ENCODE measurements around the gene JUND. TPM values are rescaled to one million over a fixed set of nuclear protein-coding genes. Genes with fewer than 3 reads are reported as not detected.

JUND gene
- total RNA-seq, 2 experiments from 2014 or later, result 498 to 501 TPM

GRCh38 chr19:18317961-18318800 lies 36.8 kb upstream of the JUND start:
- Mint-ChIP-seq H3K27me3 (no peaks in the 10 kb centered on the region), H3K36me3 (peaks cover 41% of the 10 kb centered on the region), H3K4me3 (peak overlapping the region; percentile 47), H3K27ac (peak overlapping the region; percentile 95), H3K4me1 (peaks cover 66% of the 10 kb centered on the region), H3K9me3 (ENCODE audit: low read depth) (no peaks in the 10 kb centered on the region)
- CTCF ChIA-PET, result interaction anchor here (0.6 to 17.3 kb wide), 10 partner anchors 10 to 104 kb away, joined by 3 to 399 read pairs (median 4); partner anchors contain the start of gene JUND
- DNase-seq (peak; percentile 71), ATAC-seq (peak; percentile 45)

GRCh38 chr19:18313398-18313797 lies 32.0 kb upstream of the JUND start:
- peak overlapping the region; percentile 24 for H3K27ac Mint-ChIP-seq
- ATAC-seq, result no peak

GRCh38 chr19:18312092-18312534 lies 30.7 kb upstream of the JUND start:
- H3K4me3 Mint-ChIP-seq, result no peak overlapping the region
- ATAC-seq, result no peak

More at GRCh38 chr19:18313398-18313797, 32.0 kb upstream of the JUND start:
- DNase-seq, result no peak
- Mint-ChIP-seq H3K4me3 (no peak overlapping the region), H3K4me1 (peaks cover 36% of the 10 kb centered on the region), H3K9me3 (ENCODE audit: low read depth) (no peaks in the 10 kb centered on the region), H3K27me3 (no peaks in the 10 kb centered on the region), H3K36me3 (peaks cover 28% of the 10 kb centered on the region)
- CTCF ChIA-PET, result interaction anchor here (0.6 to 17.3 kb wide), 4 partner anchors 8 to 42 kb away, joined by 3 to 399 read pairs (median 5); partner anchors contain the start of gene JUND

GRCh38 chr19:18311502-18312091 lies 30.2 kb upstream of the JUND start:
- DNase-seq, result no peak
- H3K4me3 Mint-ChIP-seq, result no peak overlapping the region
- peaks cover 36% of the 10 kb centered on the region for H3K4me1 Mint-ChIP-seq
- no peaks in the 10 kb centered on the region for H3K27me3 Mint-ChIP-seq
- ATAC-seq, result no peak
- H3K36me3 Mint-ChIP-seq, result peaks cover 32% of the 10 kb centered on the region
- H3K9me3 Mint-ChIP-seq (ENCODE audit: low read depth), result no peaks in the 10 kb centered on the region
- H3K27ac Mint-ChIP-seq, result no peak overlapping the region
- CTCF ChIA-PET, result interaction anchor here (3.2 to 17.3 kb wide), 2 partner anchors 10 to 30 kb away, joined by 16 to 399 read pairs; partner anchors contain the start of genes JUND and LSM4

More at GRCh38 chr19:18312092-18312534, 30.7 kb upstream of the JUND start:
- Mint-ChIP-seq H3K27me3 (no peaks in the 10 kb centered on the region), H3K36me3 (peaks cover 29% of the 10 kb centered on the region), H3K27ac (no peak overlapping the region), H3K9me3 (ENCODE audit: low read depth) (no peaks in the 10 kb centered on the region), H3K4me1 (peaks cover 32% of the 10 kb centered on the region)
- DNase-seq, result no peak
- CTCF ChIA-PET, result interaction anchor here (3.2 to 17.3 kb wide), 2 partner anchors 9 to 31 kb away, joined by 16 to 399 read pairs; partner anchors contain the start of genes JUND and LSM4

- CTCF ChIA-PET, result interaction anchor here (3.2 to 17.3 kb wide), 2 partner anchors 11 to 30 kb away, joined by 16 to 399 read pairs; partner anchors contain the start of genes JUND and LSM4
- ATAC-seq (no peak), DNase-seq (no peak)
- Mint-ChIP-seq H3K4me1 (peaks cover 39% of the 10 kb centered on the region), H3K4me3 (no peak overlapping the region), H3K27ac (peak overlapping the region; percentile 36), H3K36me3 (peaks cover 30% of the 10 kb centered on the region), H3K27me3 (no peaks in the 10 kb centered on the region), H3K9me3 (ENCODE audit: low read depth) (no peaks in the 10 kb centered on the region)
Observed at GRCh38 chr19:18310966-18311365, 29.5 kb upstream of the JUND start.

GRCh38 chr19:18310118-18310909 lies 28.9 kb upstream of the JUND start:
- no peaks in the 10 kb centered on the region for H3K9me3 Mint-ChIP-seq (ENCODE audit: low read depth)
- H3K4me1 Mint-ChIP-seq, result peaks cover 40% of the 10 kb centered on the region
- H3K4me3 Mint-ChIP-seq, result no peak overlapping the region
- CTCF ChIA-PET, result interaction anchor here (3.2 to 17.3 kb wide), 2 partner anchors 11 to 29 kb away, joined by 16 to 399 read pairs; partner anchors contain the start of genes JUND and LSM4
- DNase-seq (no peak), ATAC-seq (no peak)
- no peaks in the 10 kb centered on the region for H3K27me3 Mint-ChIP-seq
- H3K27ac Mint-ChIP-seq, result peak overlapping the region; percentile 36
- peaks cover 33% of the 10 kb centered on the region for H3K36me3 Mint-ChIP-seq

- CTCF ChIA-PET, result interaction anchor here (3.2 to 17.3 kb wide), 2 partner anchors 12 to 28 kb away, joined by 16 to 399 read pairs; partner anchors contain the start of genes JUND and LSM4
- no peaks in the 10 kb centered on the region for H3K9me3 Mint-ChIP-seq (ENCODE audit: low read depth)
- peaks cover 46% of the 10 kb centered on the region for H3K4me1 Mint-ChIP-seq
- DNase-seq, result no peak
- peak overlapping the region; percentile 36 for H3K27ac Mint-ChIP-seq
- no peaks in the 10 kb centered on the region for H3K27me3 Mint-ChIP-seq
- no peak overlapping the region for H3K4me3 Mint-ChIP-seq
- H3K36me3 Mint-ChIP-seq, result peaks cover 37% of the 10 kb centered on the region
- no peak for ATAC-seq
Observed at GRCh38 chr19:18309525-18310064, 28.2 kb upstream of the JUND start.

- Mint-ChIP-seq H3K36me3 (peaks cover 36% of the 10 kb centered on the region), H3K9me3 (ENCODE audit: low read depth) (no peaks in the 10 kb centered on the region), H3K4me1 (peaks cover 43% of the 10 kb centered on the region), H3K27me3 (no peaks in the 10 kb centered on the region), H3K4me3 (no peak overlapping the region), H3K27ac (peak overlapping the region; percentile 32)
- DNase-seq (no peak), ATAC-seq (no peak)
- CTCF ChIA-PET, result interaction anchor here (17.3 kb wide), 1 partner anchor 27 kb away, joined by 399 read pairs; the partner anchor contains the start of gene JUND
Observed at GRCh38 chr19:18308948-18309325, 27.5 kb upstream of the JUND start.

- CTCF ChIA-PET, result interaction anchor here (1.8 to 17.3 kb wide), 2 partner anchors 21 to 27 kb away, joined by 7 to 399 read pairs; partner anchors contain the start of gene JUND
- ATAC-seq, result no peak
- Mint-ChIP-seq H3K4me3 (no peak overlapping the region), H3K36me3 (peaks cover 35% of the 10 kb centered on the region), H3K27ac (peak overlapping the region; percentile 32), H3K4me1 (peaks cover 43% of the 10 kb centered on the region), H3K27me3 (no peaks in the 10 kb centered on the region), H3K9me3 (ENCODE audit: low read depth) (no peaks in the 10 kb centered on the region)
- DNase-seq, result no peak
Observed at GRCh38 chr19:18308051-18308947, 26.9 kb upstream of the JUND start.

- H3K27ac Mint-ChIP-seq, result peak overlapping the region; percentile 99
- H3K27me3 Mint-ChIP-seq, result no peaks in the 10 kb centered on the region
- no peaks in the 10 kb centered on the region for H3K9me3 Mint-ChIP-seq (ENCODE audit: low read depth)
- peaks cover 40% of the 10 kb centered on the region for H3K4me1 Mint-ChIP-seq
- CTCF ChIA-PET, result interaction anchor here (1.8 to 17.3 kb wide), 2 partner anchors 22 to 26 kb away, joined by 7 to 399 read pairs; partner anchors contain the start of gene JUND
- peaks cover 28% of the 10 kb centered on the region for H3K36me3 Mint-ChIP-seq
- peak overlapping the region; percentile 94 for H3K4me3 Mint-ChIP-seq
- DNase-seq (peak; percentile 67), ATAC-seq (no peak)
Observed at GRCh38 chr19:18307271-18307681, 25.9 kb upstream of the JUND start.

- CTCF ChIA-PET, result interaction anchor here (1.8 to 17.3 kb wide), 2 partner anchors 22 to 25 kb away, joined by 7 to 399 read pairs; partner anchors contain the start of gene JUND
- H3K4me3 Mint-ChIP-seq, result peak overlapping the region; percentile 94
Observed at GRCh38 chr19:18306888-18307260, 25.5 kb upstream of the JUND start.

More at GRCh38 chr19:18306888-18307260, 25.5 kb upstream of the JUND start:
- DNase-seq (no peak), ATAC-seq (no peak)
- Mint-ChIP-seq H3K4me1 (peaks cover 40% of the 10 kb centered on the region), H3K9me3 (ENCODE audit: low read depth) (no peaks in the 10 kb centered on the region), H3K36me3 (peaks cover 28% of the 10 kb centered on the region), H3K27me3 (no peaks in the 10 kb centered on the region), H3K27ac (peak overlapping the region; percentile 99)
